GM19463 (cell line): ENCODE data around the gene CCDC197.
A peak's percentile ranks its signal among the peaks of the same experiment; 100 is the strongest.

Experiments used
- ATAC-seq: cut with Tn5 transposase; IDR thresholded peaks from one replicate; pipeline ENCODE4 v1.9.1; 2021; ENCODE audit warnings: mild to moderate bottlenecking, moderate library complexity; ENCODE audit not compliant: unreplicated experiment

Gene CCDC197

DNA sequence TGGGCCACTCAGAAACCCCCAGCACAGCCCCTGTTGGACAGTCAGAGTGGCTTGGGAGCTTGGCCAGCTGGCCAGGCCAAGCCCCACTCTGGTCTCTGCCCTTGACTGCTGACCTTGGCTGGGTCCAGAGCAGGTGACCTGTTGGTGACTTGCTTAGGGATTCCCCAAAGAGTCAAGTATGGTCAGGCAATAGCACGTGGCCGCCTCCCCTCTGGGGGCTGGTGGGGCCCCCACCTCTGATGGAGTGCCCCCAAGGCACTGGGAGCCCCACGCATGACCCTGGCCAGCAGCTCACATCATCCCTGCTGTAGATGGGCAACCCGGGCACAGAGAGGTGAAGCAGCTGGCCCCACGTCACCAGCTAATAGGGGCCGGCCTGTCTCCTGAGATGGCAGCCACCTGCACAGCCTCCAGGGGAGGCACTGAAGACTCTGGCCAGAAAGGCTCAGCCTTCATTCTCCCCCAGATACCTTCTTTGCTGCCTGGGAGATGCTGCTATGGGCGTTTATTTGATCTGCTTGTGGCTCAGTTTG lies 1.8 kb downstream of the CCDC197 start:
- no peak for ATAC-seq

DNA sequence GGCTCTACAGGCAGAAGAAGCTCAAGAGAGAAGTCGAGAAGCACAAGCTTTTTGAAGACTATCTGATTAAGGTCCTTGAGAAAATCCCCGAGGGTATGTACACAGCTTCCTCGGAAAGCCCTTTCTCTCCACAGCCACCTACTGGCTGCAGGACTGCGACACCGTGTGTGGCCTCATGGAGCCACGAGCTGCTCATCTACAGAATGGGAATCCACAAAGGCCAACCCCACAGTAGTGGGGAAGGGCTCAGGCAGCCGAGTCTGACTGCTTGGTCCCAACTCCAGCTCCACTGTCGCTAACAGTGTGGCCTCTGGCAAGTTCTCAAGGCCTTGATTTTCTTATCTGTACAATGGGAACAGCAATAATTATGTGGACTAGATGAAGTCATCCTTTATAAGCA lies 2.5 kb downstream of the CCDC197 start:
- no peak for ATAC-seq

DNA sequence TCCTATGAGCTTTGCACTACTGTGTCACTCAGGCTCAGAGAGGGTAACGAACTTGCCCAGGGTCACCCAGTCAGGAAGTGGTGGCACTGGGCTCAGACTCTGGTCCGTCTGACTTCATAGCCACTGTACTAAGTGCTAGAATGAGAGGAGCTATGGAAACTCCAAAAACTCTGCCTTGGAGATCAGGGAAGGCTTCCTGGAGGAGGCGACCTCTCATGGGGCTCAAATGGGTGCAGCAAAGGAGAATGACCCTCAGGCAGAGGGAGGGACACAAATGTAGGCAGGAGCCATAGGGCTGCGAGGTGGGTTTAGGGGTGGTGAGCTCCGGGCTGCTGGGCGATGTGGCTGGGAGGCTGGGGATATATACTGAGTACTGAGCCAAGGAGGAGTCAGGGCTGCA lies 3.2 kb downstream of the CCDC197 start:
- no peak for ATAC-seq

DNA sequence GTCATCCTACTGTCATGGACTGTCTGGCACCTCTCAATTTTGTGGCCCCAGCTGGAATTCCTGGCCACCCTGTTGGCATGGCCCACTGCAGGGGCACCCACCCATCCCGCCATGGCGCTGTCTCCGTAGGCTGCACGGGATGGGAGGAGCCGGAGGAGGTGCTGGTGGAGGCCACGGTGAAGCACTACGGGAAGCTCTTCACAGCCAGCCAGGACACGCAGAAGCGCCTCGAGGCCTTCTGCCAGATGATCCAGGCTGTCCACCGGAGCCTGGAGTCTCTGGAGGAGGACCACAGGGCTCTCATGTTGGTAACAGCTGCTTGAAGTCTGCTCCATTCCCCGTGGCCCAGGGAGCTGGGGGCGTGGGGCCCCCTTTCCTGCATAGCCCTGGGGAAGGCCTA lies 3.9 kb downstream of the CCDC197 start:
- no peak for ATAC-seq

DNA sequence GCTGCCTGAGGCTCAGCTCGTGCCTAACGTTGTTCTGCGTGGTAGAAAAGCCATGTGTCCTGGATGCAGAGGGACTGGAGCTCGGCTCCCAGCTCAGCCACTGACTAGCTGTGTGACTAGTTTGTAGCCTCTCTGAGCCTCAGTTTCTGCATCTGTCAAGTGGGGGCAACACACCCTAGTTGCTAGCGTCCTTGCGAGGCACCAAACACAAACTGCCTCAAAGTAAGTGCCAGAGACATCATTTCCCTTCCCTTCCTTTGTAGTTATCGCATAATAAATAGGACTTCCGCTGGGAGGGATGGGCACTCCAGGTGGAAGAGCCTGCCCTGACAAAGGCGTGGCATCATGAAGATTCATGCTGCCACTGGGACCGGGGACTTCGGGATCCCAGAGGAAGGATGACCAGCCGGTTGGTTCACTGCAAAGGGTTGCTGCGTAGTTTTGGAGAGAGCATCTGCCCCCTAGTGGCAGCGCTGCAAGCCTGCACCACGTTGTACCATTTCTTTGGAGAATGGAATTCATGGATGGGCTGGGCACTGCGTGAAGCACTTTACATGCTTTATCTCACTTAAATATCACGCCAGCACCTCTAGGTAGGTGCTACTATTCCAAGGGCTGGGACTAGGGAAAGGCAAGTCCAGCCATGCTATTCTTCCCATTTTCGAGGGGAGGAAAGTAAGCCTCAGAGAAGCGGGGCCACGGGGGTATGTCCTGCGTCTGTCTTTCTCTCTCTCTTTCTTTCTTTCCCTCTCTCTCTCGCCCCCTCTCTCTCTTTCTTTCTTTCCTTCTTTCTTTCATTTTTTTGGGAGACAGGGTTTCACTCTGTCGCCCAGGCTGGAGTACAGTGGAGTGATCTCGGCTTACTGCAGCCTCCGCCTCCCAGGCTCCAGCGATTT lies 4.6 kb downstream of the CCDC197 start:
- peak; percentile 63 for ATAC-seq

DNA sequence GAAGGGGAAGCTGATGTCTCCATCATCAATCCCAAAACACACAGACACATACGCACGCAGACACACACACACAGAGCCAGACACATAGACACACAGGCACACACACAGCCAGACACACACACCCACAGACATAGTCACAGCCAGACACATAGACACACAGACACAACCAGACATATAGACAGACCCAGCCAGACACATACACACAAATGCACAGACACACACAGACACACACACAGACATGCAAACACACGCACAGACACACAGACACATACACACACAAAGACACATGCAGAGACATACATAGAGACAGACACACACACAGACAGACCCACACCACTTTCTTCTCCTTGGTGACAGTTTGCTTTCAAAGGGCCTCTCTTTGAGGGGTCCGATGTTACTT lies 6.3 kb downstream of the CCDC197 start:
- ATAC-seq: no peak

DNA sequence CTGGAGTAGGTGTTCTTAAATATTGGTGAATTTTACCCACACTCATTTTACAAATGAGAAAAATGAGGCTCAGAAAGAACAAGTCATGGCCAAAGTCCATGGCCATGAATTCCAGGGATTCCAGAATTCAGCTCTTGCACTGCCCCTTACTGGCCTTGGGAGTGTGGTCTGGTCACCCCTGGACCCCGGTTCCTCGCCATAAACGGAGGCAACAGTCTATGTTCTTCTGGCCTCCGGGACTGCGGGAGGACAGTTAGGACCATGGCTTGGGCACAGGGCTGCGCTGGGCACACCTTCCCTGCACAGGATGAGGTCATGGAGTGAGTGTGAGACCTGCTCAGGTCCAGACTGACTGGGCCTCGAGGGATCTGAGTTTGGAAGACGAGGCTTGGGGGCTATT lies 6.9 kb downstream of the CCDC197 start:
- ATAC-seq: no peak

DNA sequence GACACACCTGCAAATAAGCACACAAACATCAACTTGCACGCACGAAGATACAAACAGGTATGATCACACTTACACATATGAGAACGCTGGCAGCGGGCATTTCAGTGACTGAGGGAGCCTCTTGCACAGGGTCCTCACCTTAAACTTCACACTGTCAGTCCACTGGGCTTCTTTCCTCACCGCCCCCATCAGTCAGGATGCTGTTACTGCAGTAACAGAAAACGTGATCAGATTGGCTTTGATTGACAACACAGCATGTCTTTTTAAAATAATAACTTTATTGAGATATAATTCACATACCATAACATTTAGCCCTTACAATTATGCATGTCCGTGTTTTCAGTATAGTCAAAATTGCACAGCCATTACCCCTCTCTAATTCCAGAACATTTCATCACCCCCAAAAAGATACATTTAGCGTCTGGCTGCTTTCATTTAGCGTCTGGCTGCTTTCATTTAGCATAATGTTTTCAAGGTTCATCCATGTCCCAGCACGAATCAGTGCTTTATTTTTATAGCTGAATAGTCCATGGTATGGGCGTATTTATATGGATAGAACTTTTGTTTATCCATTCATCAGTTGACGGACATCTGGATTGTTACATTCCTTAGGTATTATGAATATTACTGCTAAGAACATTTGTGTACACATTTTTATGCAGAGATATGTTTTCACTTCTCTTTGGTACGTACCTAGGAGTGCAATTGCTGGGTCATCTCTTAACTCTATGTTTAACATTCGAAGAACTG lies 8.4 kb downstream of the CCDC197 start:
- no peak for ATAC-seq

DNA sequence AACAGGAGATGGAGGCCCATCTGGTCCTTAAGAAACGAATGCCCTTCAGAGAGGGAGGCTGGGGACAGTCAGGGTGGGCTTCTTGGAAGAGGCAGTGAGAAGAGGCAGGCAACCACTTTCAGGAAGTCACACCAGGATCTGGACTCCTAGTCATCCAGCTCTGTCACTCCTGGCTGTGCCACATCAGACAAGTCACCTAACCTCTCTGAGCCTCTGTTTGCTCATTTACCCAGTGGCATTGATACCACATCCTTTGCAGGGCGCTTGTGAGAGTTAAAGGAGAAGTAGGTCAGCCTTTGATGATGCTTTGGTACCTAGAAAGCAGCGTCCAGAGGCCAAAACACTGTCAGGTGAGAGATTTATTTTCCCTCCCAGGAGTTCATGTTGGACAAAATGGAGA lies 11.1 kb downstream of the CCDC197 start:
- no peak for ATAC-seq

DNA sequence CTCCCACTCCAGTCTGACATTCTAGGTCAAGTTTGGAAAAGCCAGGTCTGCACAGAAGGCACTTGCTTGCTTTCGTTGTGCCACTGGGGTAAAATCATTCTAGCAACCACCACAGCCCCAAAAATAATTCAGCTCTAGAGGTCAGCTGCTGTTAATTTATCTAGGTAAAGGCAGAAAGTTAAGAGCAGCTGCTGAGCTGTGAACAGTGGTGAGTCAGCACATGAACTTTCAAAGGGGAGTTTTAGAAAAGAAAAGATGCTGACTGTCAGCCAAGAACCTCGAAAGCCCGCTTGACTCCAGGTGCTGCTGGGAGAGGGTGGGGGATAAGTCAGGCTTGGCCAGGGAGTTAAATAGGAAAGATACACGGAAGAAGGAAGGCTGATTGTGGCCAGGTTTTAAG lies 12.7 kb downstream of the CCDC197 start:
- peak; percentile 82 for ATAC-seq

DNA sequence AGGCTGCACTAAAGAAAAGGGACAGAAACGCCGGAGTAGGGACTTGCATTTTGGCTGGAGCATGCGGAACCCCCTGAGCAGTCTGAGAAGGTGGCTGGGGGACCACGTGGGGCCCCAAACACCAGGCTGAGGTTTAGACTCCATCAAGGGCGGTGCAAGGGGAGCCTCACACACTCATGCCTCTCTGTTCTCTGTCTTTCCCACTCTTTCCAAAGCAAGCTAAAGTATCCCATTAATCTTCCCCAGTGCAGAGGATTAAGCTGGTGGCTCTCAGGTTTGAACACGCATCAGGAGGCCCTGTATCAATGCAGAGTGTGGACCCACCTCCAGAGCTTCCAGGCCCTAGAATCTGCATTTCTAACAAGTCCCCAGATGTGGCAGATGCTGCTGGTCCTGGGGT lies 13.5 kb downstream of the CCDC197 start:
- ATAC-seq: no peak

DNA sequence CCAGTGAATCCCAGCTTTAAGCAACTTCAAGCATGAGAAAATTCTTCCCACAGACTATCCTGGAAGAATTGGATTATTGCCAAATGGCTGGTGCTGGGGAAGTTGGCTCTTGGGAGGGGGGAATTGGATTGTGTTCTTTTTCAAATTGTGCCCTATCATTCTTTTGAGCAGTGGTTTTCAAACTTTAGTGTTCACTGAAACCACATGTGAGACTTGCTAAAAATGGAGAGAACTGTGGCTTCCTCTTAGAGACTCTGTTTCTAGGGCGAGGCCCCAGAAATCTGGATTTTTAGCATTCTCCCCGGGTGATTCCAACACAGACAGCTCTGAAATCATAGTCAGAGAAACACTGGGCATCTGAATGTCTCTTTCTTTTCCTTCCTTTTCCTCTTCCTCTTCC lies 14.7 kb downstream of the CCDC197 start:
- no peak for ATAC-seq

DNA sequence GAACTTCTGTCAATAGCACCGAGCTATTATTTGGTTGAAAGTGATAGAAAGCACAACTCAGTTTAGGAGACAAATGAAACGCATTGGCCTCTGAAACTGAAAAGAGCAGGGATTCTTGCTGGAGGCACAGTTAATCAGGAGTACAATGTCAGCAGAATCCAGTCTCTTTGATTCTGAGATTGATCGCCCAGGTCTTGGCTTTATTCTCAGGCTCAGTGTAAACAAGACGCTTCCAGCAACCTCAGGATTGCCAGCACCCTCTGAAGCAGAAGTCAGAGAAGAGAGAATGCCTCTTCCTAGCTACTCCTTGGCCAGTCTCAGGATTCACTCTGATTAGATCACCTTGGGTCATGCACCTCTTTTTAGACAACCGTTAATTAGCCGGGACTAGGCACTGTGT lies 17.3 kb downstream of the CCDC197 start:
- ATAC-seq: no peak

DNA sequence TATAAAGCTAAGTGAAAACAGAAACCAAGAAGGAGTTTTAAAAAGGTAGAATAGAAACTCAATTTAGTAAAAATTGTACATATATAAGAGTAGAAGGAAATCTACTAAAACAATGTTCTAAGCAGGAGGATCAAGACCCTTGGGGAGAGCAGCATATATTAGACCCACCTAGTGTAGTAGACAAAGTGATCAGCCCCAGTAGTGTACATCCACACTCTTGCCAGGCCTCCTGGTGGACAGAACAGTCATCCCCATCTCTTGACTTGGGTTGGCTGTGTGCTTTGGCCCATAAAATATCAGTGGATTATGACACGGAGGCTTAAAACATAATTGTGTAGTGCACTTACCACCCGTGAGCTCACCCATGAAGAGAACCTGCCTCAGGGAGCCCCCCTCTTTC lies 18.1 kb downstream of the CCDC197 start:
- ATAC-seq: no peak

DNA sequence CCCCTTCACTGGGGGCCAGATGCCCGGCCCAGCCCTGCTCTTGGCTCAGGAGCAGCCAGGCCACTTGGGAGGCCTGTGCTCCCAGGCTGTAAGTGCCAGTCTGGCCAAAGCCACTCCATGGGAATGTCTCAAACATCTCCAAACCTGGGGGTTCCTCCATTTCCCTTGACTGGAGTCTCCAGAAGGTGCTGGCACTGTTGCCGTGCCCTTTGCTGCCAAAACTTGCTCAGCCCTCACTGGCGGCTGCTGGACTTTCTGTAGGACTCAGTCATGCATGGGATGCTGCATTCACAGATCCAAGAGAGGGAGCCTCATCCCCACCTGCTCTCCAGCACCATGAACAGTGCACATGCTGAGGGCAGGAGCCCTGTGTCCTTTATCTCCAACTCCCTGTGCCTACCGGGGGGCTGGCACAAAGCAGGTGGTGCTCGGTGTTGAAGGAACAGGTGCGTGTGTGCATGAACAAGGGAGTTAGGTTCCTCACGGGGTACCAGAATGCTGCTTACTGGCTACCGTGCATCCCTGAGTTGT lies 19.4 kb downstream of the CCDC197 start:
- ATAC-seq: no peak

DNA sequence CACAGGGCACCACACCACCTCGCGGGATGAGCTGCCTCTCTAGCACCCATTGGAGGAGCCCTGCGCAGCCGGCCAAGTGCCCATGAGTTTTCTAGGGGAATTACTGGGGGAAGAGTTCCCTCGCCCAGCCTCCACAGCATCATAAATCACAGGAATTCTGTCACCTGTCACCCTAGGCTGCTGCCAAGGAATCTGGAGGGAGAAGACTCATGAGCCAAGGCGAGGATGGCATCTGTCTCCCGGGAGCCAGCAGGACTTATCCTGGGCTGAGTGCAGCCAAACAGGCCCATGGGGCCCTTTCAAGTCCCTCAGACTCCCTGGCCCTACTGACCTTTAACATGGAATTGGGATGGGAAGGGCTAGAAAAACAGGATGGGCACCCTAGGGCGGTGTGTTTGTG lies 21.2 kb downstream of the CCDC197 start:
- no peak for ATAC-seq

DNA sequence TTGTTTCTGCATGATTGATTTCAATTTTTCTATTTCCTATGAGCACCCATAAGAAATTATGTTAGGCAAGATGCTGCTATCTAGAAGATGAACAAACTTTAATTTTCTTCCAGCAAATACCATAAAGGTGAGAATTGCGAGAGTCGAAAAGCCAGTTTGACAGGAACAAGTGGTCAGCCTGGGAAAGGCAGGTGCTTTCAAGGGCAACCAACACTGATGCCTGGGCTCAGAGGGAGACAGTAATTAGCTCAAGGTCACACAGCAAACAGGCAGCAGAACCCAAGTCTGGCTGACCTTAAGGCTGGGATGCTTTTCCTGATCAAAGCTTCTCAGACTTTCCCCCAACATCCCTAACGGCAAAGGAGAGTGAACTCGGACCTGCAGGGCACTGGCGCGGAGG lies 22.2 kb downstream of the CCDC197 start:
- ATAC-seq: no peak

DNA sequence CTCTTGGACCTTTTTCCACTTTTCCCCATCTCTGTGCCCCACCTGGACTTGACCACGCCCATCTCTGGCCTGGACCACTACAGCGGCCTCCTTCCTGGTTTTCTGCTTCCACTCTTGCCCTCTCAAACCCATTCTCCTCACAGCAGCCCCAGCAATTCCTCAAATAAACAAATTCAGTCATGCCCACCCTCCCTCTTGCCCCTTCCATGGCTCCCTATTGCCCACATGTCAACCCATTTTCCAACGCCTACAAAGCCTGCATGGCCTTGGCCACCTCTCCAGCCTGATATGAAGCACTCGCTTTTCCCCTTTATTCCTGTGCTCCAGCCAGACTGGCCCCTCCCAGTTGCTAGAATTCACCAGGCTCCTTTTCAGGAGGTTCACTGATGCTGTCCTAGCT lies 23.2 kb downstream of the CCDC197 start:
- ATAC-seq: no peak

DNA sequence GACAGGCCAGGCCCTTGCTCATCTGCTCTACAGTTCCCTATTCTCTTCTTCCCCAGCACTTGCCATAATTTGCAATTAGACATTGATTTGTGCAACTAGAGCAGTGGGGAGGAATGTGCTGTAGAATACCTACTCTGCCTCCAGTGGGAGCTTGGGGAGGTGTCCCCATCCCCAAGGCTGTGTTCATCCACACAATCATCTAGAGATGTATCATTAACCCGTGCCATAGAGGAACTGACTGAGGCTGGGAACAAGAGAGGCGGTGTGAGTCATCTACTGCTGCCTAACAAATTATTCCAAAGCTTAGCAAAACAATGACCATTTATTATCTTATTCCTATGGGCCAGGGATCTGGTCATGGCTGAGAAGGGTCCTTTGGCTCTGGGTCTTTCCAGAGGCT lies 23.9 kb downstream of the CCDC197 start:
- ATAC-seq: no peak

DNA sequence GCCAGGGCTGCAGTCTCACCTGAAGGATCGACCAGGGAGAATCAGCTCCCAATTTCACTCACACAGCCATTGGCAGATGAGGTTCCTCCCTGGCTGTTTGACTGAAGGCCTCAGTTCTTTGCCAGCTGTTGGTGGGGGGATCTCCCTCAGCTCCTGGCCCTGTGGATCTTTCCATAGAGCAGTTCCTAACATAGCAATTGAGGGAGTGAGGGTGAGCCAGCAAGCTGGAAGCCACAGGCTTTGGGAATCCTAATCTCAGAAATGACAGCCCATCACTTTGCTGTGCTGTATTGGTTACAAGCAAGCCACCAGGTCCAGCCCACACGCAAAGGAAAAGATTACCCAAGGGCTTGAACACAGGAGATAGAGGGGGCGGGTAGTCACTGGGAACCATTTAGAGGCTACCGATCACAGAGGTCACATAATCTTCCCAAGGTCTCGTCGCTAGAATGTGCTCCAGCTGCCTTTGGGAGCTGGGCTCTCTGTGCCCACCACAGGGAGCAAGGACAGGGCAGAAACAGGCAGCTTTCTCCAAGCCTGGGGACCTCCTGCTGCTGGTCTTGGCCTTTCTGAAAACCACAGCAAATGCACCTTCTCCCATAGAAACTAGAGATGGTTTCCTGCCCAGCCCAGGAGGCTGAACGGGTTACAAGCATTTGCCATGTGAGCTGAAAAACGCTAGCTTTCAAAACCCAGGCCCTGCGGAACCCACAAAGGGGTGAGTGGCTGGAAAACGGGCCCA lies 24.5 kb downstream of the CCDC197 start:
- no peak for ATAC-seq
